ENCODE data around the gene SAMD4A.

GRCh38 chr14:54580933-54581332, 14.0 kb downstream of the SAMD4A start:
- TF ChIP-seq POLR2AphosphoS5 (IDR thresholded peaks at IDR 0.05) (no peak), CTCF (IDR thresholded peaks at IDR 0.05) (no peak)

All from stomach (tissue), 4 donors.